K562 (cell line): ENCODE measurements around the gene CTDSPL. TPM values are rescaled to one million over a fixed set of nuclear protein-coding genes. Genes with fewer than 3 reads are reported as not detected.

Experiments used
- HDGF ChIP-seq: fragments of 450-650 bp; IDR thresholded peaks from 2 replicates; pipeline ENCODE4 v1.6.1; 2016
- RBM15 ChIP-seq: fragments of 200-400 bp; formaldehyde crosslinking; IDR thresholded peaks from 2 replicates; pipeline ENCODE4 v1.6.1; 2018; ENCODE audit warnings: mild to moderate bottlenecking, low read length, moderate library complexity; ENCODE audit not compliant: insufficient read depth
- TEAD2 ChIP-seq: fragments of 450-650 bp; IDR thresholded peaks from 2 replicates; pipeline ENCODE4 v1.6.1; 2016; ENCODE audit warnings: missing genetic modification characterization, control low read depth, missing compliant biosample characterization
- ZBTB8A ChIP-seq: fragments of 450-650 bp; IDR thresholded peaks from 2 replicates; pipeline ENCODE4 v1.6.1; 2018; ENCODE audit warnings: mild to moderate bottlenecking, moderate library complexity; ENCODE audit not compliant: partially characterized antibody
- ZNF23 ChIP-seq: fragments of 250-450 bp; sonication (Bioruptor Pico); IDR thresholded peaks from 2 replicates; pipeline ENCODE4 v1.4.0; 2020; ENCODE audit warnings: mild to moderate bottlenecking
- polyA plus RNA-seq, 8 experiments: library from polyadenylated mRNA; depleted of rRNA in 4 of 8; stranded (reverse) in 5 of 8; unstranded in 3 of 8; fragments of >200 nt; fragmentation: Nextera tagmentation in 2 of 8; fragmentation: Illumina TruSeq in 1 of 8; extraction: Ambion mirVana in 2 of 8; extraction: Trizol in 1 of 8; gene quantifications; 2 replicates each; pipeline versions ENCODE4 v1.2.1 to v1.2.3, GENCODE V29; 2011 to 2014; ENCODE audit warnings: inconsistent platforms in 1 of 8, missing spikeins in 1 of 8
- total RNA-seq, 7 experiments: library from RNA; depleted of rRNA in 6 of 7; stranded (reverse); fragments of >200 nt in 6 of 7; fragmentation: Illumina TruSeq in 2 of 7; extraction: Trizol in 2 of 7; gene quantifications; 2 replicates each; pipeline versions ENCODE4 v1.2.1 to v1.2.3, GENCODE V29; 2011 to 2021; ENCODE audit warnings: low replicate concordance in 1 of 7
- TF ChIP-seq, protein P1 (sequence below): fragments of 450-650 bp; IDR thresholded peaks from 2 replicates; pipeline ENCODE4 v1.6.1; 2016; ENCODE audit warnings: low read depth
- TF ChIP-seq, protein P2 (sequence below): fragments of 150-350 bp; conservative IDR thresholded peaks from 2 replicates; pipeline ENCODE4 v1.6.1; 2014; ENCODE audit warnings: low read length
- TF ChIP-seq, protein P3 (sequence below): fragments of 450-650 bp; formaldehyde crosslinking; conservative IDR thresholded peaks from 2 replicates; pipeline ENCODE4 v1.4.0; 2022; ENCODE audit warnings: mild to moderate bottlenecking, missing genetic modification characterization
- TF ChIP-seq, protein P4 (sequence below): IDR thresholded peaks from 3 replicates; pipeline ENCODE4 v1.6.1; 2011; ENCODE audit warnings: borderline replicate concordance, mild to moderate bottlenecking; ENCODE audit not compliant: insufficient read length, insufficient read depth
- TF ChIP-seq, protein P5 (sequence below): sonication (generic); formaldehyde crosslinking; IDR thresholded peaks from 2 replicates; pipeline ENCODE4 v1.8.1; 2023; ENCODE audit warnings: mild to moderate bottlenecking, missing genetic modification reagents

Gene CTDSPL
- total and polyA plus RNA-seq, 9 of the 15 experiments (the other 6 are each of a cell fraction or from before 2014, with no cell fraction given) = 5.1 to 19.3 (median 11.3) TPM

DNA sequence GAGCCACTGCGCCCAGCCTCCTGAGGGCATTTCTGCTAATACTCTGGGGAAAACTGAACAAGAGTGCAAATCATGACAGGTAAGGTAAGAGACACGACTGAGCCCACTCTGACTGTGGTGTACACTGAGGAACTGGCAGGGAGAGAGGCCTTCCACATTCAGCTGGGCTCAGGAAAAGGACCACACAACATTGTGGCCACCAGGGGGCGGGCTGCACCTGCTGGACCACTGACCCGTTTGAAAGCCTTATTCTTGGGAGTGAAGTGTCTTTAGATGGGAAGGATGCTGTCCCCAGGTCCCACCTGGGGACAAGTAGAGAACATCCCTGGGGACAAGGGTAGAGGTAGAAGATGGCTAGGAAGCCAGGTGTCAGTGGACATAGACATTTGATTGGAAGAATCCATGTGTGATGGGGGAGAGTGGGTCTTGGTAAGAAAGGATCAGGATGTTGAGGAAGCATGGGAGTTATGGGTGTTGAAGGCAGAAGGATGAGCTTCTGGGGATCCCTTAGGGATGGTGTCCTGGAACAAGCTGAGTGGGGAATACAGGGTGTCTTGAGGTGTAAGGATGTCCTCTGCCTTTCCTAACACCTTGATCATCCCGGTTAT lies 6.2 kb upstream of the CTDSPL start (continued):
- TF ChIP-seq, protein P1, sequence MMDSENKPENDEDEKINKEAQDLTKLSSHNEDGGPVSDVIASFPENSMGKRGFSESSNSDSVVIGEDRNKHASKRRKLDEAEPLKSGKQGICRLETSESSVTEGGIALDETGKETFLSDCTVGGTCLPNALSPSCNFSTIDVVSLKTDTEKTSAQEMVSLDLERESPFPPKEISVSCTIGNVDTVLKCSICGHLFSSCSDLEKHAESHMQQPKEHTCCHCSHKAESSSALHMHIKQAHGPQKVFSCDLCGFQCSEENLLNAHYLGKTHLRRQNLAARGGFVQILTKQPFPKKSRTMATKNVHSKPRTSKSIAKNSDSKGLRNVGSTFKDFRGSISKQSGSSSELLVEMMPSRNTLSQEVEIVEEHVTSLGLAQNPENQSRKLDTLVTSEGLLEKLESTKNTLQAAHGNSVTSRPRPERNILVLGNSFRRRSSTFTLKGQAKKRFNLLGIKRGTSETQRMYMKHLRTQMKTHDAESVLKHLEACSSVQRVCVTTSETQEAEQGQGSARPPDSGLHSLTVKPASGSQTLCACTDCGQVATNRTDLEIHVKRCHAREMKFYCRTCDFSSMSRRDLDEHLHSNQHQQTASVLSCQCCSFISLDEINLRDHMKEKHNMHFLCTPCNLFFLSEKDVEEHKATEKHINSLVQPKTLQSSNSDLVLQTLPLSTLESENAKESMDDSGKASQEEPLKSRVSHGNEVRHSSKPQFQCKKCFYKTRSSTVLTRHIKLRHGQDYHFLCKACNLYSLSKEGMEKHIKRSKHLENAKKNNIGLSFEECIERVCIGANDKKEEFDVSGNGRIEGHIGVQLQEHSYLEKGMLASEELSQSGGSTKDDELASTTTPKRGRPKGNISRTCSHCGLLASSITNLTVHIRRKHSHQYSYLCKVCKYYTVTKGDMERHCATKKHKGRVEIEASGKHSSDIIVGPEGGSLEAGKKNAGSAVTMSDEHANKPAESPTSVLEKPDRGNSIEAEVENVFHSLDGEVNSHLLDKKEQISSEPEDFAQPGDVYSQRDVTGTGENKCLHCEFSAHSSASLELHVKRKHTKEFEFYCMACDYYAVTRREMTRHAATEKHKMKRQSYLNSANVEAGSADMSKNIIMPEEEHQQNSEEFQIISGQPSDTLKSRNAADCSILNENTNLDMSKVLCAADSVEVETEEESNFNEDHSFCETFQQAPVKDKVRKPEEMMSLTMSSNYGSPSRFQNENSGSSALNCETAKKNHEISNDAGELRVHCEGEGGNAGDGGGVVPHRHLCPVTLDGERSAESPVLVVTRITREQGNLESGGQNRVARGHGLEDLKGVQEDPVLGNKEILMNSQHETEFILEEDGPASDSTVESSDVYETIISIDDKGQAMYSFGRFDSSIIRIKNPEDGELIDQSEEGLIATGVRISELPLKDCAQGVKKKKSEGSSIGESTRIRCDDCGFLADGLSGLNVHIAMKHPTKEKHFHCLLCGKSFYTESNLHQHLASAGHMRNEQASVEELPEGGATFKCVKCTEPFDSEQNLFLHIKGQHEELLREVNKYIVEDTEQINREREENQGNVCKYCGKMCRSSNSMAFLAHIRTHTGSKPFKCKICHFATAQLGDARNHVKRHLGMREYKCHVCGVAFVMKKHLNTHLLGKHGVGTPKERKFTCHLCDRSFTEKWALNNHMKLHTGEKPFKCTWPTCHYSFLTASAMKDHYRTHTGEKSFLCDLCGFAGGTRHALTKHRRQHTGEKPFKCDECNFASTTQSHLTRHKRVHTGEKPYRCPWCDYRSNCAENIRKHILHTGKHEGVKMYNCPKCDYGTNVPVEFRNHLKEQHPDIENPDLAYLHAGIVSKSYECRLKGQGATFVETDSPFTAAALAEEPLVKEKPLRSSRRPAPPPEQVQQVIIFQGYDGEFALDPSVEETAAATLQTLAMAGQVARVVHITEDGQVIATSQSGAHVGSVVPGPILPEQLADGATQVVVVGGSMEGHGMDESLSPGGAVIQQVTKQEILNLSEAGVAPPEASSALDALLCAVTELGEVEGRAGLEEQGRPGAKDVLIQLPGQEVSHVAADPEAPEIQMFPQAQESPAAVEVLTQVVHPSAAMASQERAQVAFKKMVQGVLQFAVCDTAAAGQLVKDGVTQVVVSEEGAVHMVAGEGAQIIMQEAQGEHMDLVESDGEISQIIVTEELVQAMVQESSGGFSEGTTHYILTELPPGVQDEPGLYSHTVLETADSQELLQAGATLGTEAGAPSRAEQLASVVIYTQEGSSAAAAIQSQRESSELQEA = no peak
- TF ChIP-seq, protein P2, sequence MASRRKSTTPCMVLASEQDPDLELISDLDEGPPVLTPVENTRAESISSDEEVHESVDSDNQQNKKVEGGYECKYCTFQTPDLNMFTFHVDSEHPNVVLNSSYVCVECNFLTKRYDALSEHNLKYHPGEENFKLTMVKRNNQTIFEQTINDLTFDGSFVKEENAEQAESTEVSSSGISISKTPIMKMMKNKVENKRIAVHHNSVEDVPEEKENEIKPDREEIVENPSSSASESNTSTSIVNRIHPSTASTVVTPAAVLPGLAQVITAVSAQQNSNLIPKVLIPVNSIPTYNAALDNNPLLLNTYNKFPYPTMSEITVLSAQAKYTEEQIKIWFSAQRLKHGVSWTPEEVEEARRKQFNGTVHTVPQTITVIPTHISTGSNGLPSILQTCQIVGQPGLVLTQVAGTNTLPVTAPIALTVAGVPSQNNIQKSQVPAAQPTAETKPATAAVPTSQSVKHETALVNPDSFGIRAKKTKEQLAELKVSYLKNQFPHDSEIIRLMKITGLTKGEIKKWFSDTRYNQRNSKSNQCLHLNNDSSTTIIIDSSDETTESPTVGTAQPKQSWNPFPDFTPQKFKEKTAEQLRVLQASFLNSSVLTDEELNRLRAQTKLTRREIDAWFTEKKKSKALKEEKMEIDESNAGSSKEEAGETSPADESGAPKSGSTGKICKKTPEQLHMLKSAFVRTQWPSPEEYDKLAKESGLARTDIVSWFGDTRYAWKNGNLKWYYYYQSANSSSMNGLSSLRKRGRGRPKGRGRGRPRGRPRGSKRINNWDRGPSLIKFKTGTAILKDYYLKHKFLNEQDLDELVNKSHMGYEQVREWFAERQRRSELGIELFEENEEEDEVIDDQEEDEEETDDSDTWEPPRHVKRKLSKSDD = 0 out of 2 replicates have a peak, but pooled peaks have one; percentile 61
- TF ChIP-seq RBM15 (no peak), HDGF (0 out of 2 replicates have a peak, but pooled peaks have one; percentile 63), ZNF23 (CRISPR knock-in tag) (no peak), TEAD2 (tag) (no peak), ZBTB8A (no peak)
- TF ChIP-seq, protein P3, sequence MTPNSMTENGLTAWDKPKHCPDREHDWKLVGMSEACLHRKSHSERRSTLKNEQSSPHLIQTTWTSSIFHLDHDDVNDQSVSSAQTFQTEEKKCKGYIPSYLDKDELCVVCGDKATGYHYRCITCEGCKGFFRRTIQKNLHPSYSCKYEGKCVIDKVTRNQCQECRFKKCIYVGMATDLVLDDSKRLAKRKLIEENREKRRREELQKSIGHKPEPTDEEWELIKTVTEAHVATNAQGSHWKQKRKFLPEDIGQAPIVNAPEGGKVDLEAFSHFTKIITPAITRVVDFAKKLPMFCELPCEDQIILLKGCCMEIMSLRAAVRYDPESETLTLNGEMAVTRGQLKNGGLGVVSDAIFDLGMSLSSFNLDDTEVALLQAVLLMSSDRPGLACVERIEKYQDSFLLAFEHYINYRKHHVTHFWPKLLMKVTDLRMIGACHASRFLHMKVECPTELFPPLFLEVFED (CRISPR knock-in tag) = no peak
- TF ChIP-seq, protein P4, sequence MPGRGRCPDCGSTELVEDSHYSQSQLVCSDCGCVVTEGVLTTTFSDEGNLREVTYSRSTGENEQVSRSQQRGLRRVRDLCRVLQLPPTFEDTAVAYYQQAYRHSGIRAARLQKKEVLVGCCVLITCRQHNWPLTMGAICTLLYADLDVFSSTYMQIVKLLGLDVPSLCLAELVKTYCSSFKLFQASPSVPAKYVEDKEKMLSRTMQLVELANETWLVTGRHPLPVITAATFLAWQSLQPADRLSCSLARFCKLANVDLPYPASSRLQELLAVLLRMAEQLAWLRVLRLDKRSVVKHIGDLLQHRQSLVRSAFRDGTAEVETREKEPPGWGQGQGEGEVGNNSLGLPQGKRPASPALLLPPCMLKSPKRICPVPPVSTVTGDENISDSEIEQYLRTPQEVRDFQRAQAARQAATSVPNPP = no peak
- TF ChIP-seq, protein P5, sequence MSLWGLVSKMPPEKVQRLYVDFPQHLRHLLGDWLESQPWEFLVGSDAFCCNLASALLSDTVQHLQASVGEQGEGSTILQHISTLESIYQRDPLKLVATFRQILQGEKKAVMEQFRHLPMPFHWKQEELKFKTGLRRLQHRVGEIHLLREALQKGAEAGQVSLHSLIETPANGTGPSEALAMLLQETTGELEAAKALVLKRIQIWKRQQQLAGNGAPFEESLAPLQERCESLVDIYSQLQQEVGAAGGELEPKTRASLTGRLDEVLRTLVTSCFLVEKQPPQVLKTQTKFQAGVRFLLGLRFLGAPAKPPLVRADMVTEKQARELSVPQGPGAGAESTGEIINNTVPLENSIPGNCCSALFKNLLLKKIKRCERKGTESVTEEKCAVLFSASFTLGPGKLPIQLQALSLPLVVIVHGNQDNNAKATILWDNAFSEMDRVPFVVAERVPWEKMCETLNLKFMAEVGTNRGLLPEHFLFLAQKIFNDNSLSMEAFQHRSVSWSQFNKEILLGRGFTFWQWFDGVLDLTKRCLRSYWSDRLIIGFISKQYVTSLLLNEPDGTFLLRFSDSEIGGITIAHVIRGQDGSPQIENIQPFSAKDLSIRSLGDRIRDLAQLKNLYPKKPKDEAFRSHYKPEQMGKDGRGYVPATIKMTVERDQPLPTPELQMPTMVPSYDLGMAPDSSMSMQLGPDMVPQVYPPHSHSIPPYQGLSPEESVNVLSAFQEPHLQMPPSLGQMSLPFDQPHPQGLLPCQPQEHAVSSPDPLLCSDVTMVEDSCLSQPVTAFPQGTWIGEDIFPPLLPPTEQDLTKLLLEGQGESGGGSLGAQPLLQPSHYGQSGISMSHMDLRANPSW (CRISPR knock-in tag) = 0 out of 2 replicates have a peak, but pooled peaks have one; percentile 72
